ENCODE measurements around the gene CEP44. TPM values are rescaled to one million over a fixed set of nuclear protein-coding genes. Genes with fewer than 3 reads are reported as not detected.

The CEP44 gene
- polyA plus RNA-seq, 1 donor (not counting 4 experiments of a cell fraction or from before 2014, with no cell fraction given), result 8.0 TPM

DNA sequence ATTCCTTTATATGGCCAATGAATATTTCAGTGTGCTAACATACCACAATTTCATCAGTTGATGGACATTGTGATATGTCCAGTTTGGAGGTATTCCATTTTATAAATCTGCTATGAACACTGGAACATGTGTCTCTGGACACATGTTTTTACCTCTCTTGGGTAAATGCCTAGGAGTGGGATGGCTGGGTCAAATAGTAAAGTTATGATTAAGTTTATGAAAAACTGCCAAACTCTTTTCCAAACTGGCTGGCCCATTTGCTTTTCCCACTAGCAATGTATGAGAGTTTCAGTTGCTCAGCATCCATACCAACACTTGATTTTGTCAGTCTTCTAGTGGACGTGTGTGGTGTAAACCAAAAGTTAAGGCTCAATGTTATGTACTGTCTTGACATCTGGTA, 40.5 kb downstream of the CEP44 start:
- H2AFZ ChIP-seq (ENCODE audit: control insufficient read depth, low read length), result no peak overlapping the region
- TF ChIP-seq CTCF (optimal IDR thresholded peaks at IDR 0.05 in 1 of 3, IDR thresholded peaks at IDR 0.05 in 1 of 3, conservative IDR thresholded peaks at IDR 0.05 in 1 of 3; ENCODE audit: extremely low read depth in 1 of 3, insufficient read depth in 2 of 3, low read length in 3 of 3) (no peak), EZH2 (IDR thresholded peaks at IDR 0.05; ENCODE audit: low read length) (no peak)
- no peaks in the 10 kb centered on the region for H3K36me3 ChIP-seq (ENCODE audit: control insufficient read depth in 2 of 2, extremely low read depth in 1 of 2, insufficient read depth in 2 of 2, low read length in 2 of 2)
- no peak overlapping the region for H3K9ac ChIP-seq (ENCODE audit: control insufficient read depth, extremely low read depth, insufficient read depth, low read length)
- H3K4me1 ChIP-seq (ENCODE audit: control insufficient read depth, extremely low read depth, insufficient read depth, low read length), result no peaks in the 10 kb centered on the region
- H3K9me3 ChIP-seq (ENCODE audit: control insufficient read depth, low read depth, low read length), result no peaks in the 10 kb centered on the region
- no peak overlapping the region for H3K27ac ChIP-seq (ENCODE audit: control insufficient read depth, insufficient read depth, low read length)
- dilution Hi-C loops (cut with MboI; ENCODE audit: extremely low pct_ligation_motif_present, low sequenced_read_pairs), result no loop called here
- no peaks in the 10 kb centered on the region for H4K20me1 ChIP-seq (ENCODE audit: control insufficient read depth, extremely low read depth, insufficient read depth, low read length)
- H3K27me3 ChIP-seq (ENCODE audit: control insufficient read depth, extremely low read depth, insufficient read depth, low read length), result no peaks in the 10 kb centered on the region
- H3K4me2 ChIP-seq (ENCODE audit: control insufficient read depth, extremely low read depth, insufficient read depth, low read depth, low read length), result no peak overlapping the region
- FAIRE-seq (no peak), DNase-seq (ENCODE audit: low read depth, low spot score) (no peak)
- H3K4me3 ChIP-seq (ENCODE audit: control insufficient read depth in 2 of 3, extremely low read depth in 1 of 3, insufficient read depth in 2 of 3, low read depth in 1 of 3, low read length in 3 of 3), result no peak overlapping the region
- no peaks in the 10 kb centered on the region for H3K9me1 ChIP-seq (ENCODE audit: control insufficient read depth, extremely low read depth, insufficient read depth, low read length)
- no peaks in the 10 kb centered on the region for H3K79me2 ChIP-seq (ENCODE audit: control insufficient read depth, insufficient read depth, low read length)

- H3K36me3 ChIP-seq (ENCODE audit: control insufficient read depth in 2 of 2, extremely low read depth in 1 of 2, insufficient read depth in 2 of 2, low read length in 2 of 2), result no peaks in the 10 kb centered on the region
- DNase-seq (ENCODE audit: low read depth, low spot score) (no peak), FAIRE-seq (no peak)
- no peaks in the 10 kb centered on the region for H4K20me1 ChIP-seq (ENCODE audit: control insufficient read depth, extremely low read depth, insufficient read depth, low read length)
- no peaks in the 10 kb centered on the region for H3K4me1 ChIP-seq (ENCODE audit: control insufficient read depth, extremely low read depth, insufficient read depth, low read length)
- no peak overlapping the region for H3K4me3 ChIP-seq (ENCODE audit: control insufficient read depth in 2 of 3, extremely low read depth in 1 of 3, insufficient read depth in 2 of 3, low read depth in 1 of 3, low read length in 3 of 3)
- H3K9me3 ChIP-seq (ENCODE audit: control insufficient read depth, low read depth, low read length), result no peaks in the 10 kb centered on the region
- dilution Hi-C loops (cut with MboI; ENCODE audit: extremely low pct_ligation_motif_present, low sequenced_read_pairs), result no loop called here
- H2AFZ ChIP-seq (ENCODE audit: control insufficient read depth, low read length), result no peak overlapping the region
- no peaks in the 10 kb centered on the region for H3K27me3 ChIP-seq (ENCODE audit: control insufficient read depth, extremely low read depth, insufficient read depth, low read length)
- no peak overlapping the region for H3K27ac ChIP-seq (ENCODE audit: control insufficient read depth, insufficient read depth, low read length)
- no peaks in the 10 kb centered on the region for H3K79me2 ChIP-seq (ENCODE audit: control insufficient read depth, insufficient read depth, low read length)
- TF ChIP-seq EZH2 (IDR thresholded peaks at IDR 0.05; ENCODE audit: low read length) (no peak), CTCF (optimal IDR thresholded peaks at IDR 0.05 in 1 of 3, IDR thresholded peaks at IDR 0.05 in 1 of 3, conservative IDR thresholded peaks at IDR 0.05 in 1 of 3; ENCODE audit: extremely low read depth in 1 of 3, insufficient read depth in 2 of 3, low read length in 3 of 3) (no peak)
- H3K9ac ChIP-seq (ENCODE audit: control insufficient read depth, extremely low read depth, insufficient read depth, low read length), result no peak overlapping the region
- H3K4me2 ChIP-seq (ENCODE audit: control insufficient read depth, extremely low read depth, insufficient read depth, low read depth, low read length), result no peak overlapping the region
- no peaks in the 10 kb centered on the region for H3K9me1 ChIP-seq (ENCODE audit: control insufficient read depth, extremely low read depth, insufficient read depth, low read length)
Observed at GRCh38 chr4:174324725-174325124, 41.0 kb downstream of the CEP44 start.
